GM12878 (cell line): ENCODE data around the gene ZBTB48. TPM values are rescaled to one million over a fixed set of nuclear protein-coding genes. Genes with fewer than 3 reads are reported as not detected.

Experiments used
- ATAC-seq: fragments of 200-7000 bp; cut with Tn5 transposase; 3 replicates; pipeline ENCODE4 v1.9.1; 2020; ENCODE audit warnings: mild to moderate bottlenecking, moderate library complexity
- BruUV-seq: library from RNA; stranded (reverse); fragments of 400-500 nt; replicated peaks from 2 replicates; lab custom pipeline; 2021; lab: Mats Ljungman, UMichigan
- CTCF ChIA-PET: fragments of 300-600 bp; sonication (Branson Sonifier 250); formaldehyde crosslinking; extraction: SDS; loops from one replicate; lab custom pipeline; 2021; ENCODE audit warnings: inconsistent platforms; lab: Yijun Ruan, JAX
- POLR2A ChIA-PET: fragments of 350-600 bp; formaldehyde crosslinking; extraction: SDS; loops from one replicate; lab custom pipeline; 2021; ENCODE audit warnings: inconsistent platforms; lab: Charles Lee
- RAD21 ChIA-PET: fragments of 300-600 bp; sonication (Branson Sonifier 250); formaldehyde crosslinking; loops from one replicate; lab custom pipeline; 2023; ENCODE audit warnings: antibody characterized with exemption; ENCODE audit not compliant: unreplicated experiment; lab: Charles Lee
- SMC1A ChIA-PET: fragments of 300-600 bp; sonication (Branson Sonifier 250); formaldehyde crosslinking; loops from one replicate; lab custom pipeline; 2023; ENCODE audit not compliant: unreplicated experiment, uncharacterized antibody; lab: Charles Lee
- DNase-seq: peaks from one replicate; pipeline ENCODE4 v3.0.0-alpha.2; 2011; ENCODE audit warnings: low read depth, low spot score
- FAIRE-seq: peaks from 3 replicates; lab custom pipeline; 2011; peaks lifted over from hg19 to GRCh38; lab: Jason Lieb, UNC
- H2AFZ ChIP-seq: 2 replicates; pipeline ENCODE4 v1.6.0; 2011; ENCODE audit warnings: low read depth, low read length, control low read depth; ENCODE audit not compliant: control insufficient read depth
- H3K27ac ChIP-seq: 2 replicates; pipeline ENCODE4 v1.5.1; 2011; ENCODE audit warnings: control low read depth; ENCODE audit not compliant: control insufficient read depth, insufficient read depth
- H3K27me3 ChIP-seq, 2 experiments: replicated peaks in 1 of 2; 2 replicates each; pipeline versions ENCODE4 v1.6.0 to v1.6.1; 2011; ENCODE audit warnings: low read length in 1 of 2; ENCODE audit not compliant: control insufficient read depth in 2 of 2, insufficient read depth in 2 of 2
- H3K36me3 ChIP-seq, 2 experiments: 2 replicates each; pipeline ENCODE4 v1.5.1; 2011; ENCODE audit warnings: low read length in 1 of 2; ENCODE audit not compliant: control insufficient read depth in 2 of 2, insufficient read depth in 2 of 2
- H3K4me1 ChIP-seq: 2 replicates; pipeline ENCODE4 v1.6.1; 2011; ENCODE audit warnings: mild to moderate bottlenecking, low read length, moderate library complexity, mixed read lengths; ENCODE audit not compliant: control insufficient read depth, insufficient read depth
- H3K4me2 ChIP-seq: 2 replicates; pipeline ENCODE4 v1.6.0; 2011; ENCODE audit warnings: control low read depth; ENCODE audit not compliant: control insufficient read depth, insufficient read depth
- H3K4me3 ChIP-seq: fragments of 200-600 bp; sonication (generic); 2 replicates; pipeline ENCODE4 v1.5.1; 2016
- H3K79me2 ChIP-seq: 2 replicates; pipeline ENCODE4 v1.6.0; 2011; ENCODE audit warnings: low read length; ENCODE audit not compliant: control insufficient read depth, insufficient read depth
- H3K9ac ChIP-seq: 2 replicates; pipeline ENCODE4 v1.8.0; 2011; ENCODE audit warnings: low read length, control low read depth, mixed read lengths; ENCODE audit not compliant: control insufficient read depth, insufficient read depth
- H3K9me3 ChIP-seq: replicated peaks from 3 replicates; pipeline ENCODE4 v1.5.1; 2011; ENCODE audit warnings: mild to moderate bottlenecking, low read length; ENCODE audit not compliant: control insufficient read depth, insufficient read depth
- H4K20me1 ChIP-seq: 2 replicates; pipeline ENCODE4 v1.6.0; 2011; ENCODE audit not compliant: control insufficient read depth, insufficient read depth
- CEBPZ ChIP-seq: fragments of 150-350 bp; IDR thresholded peaks from 2 replicates; pipeline ENCODE4 v1.6.1; 2016; ENCODE audit warnings: low read depth, low read length
- ESRRA ChIP-seq: IDR thresholded peaks from 2 replicates; pipeline ENCODE4 v1.6.1; 2012; ENCODE audit warnings: mild to moderate bottlenecking, low read length, improper control_type of control experiment
- KLF5 ChIP-seq: fragments of 450-650 bp; IDR thresholded peaks from 2 replicates; pipeline ENCODE4 v1.6.1; 2014; ENCODE audit warnings: mild to moderate bottlenecking; ENCODE audit not compliant: partially characterized antibody
- NFIC ChIP-seq: IDR thresholded peaks from 2 replicates; pipeline ENCODE4 v1.6.1; 2012; ENCODE audit warnings: low read depth, mild to moderate bottlenecking, inconsistent platforms, low read length, moderate library complexity
- RELB ChIP-seq: fragments of 450-650 bp; IDR thresholded peaks from 2 replicates; pipeline ENCODE4 v1.6.1; 2017; ENCODE audit warnings: low read depth, mild to moderate bottlenecking, moderate library complexity
- WGBS: methylation state at CpG from one replicate; pipeline ENCODE4 v1.1.6; 2016; ENCODE audit warnings: low lambda C conversion rate; ENCODE audit not compliant: insufficient replicate concordance, insufficient coverage; ENCODE audit errors: missing lambda C conversion rate; 5-methylcytosine and 5-hydroxymethylcytosine counted together
- in situ Hi-C: fragments of 300-500 bp; cut with MboI; formaldehyde crosslinking; loops from 9 replicates; pipeline ENCODE4 v1.14.3; 2018; ENCODE audit warnings: mixed read lengths
- intact Hi-C: fragments of 100-400 bp; cut with micrococcal nuclease; formaldehyde crosslinking; loops from one replicate; pipeline ENCODE4 v1.14.2; 2022; ENCODE audit not compliant: unreplicated experiment
- polyA plus RNA-seq, 11 experiments: library from polyadenylated mRNA; depleted of rRNA in 4 of 11; unstranded in 6 of 11; stranded (reverse) in 5 of 11; fragments of >200 nt; fragmentation: Nextera tagmentation in 4 of 11; fragmentation: Illumina TruSeq in 1 of 11; extraction: Ambion mirVana in 4 of 11; extraction: Trizol in 1 of 11; gene quantifications; 1 replicate in 1 of 11; 2 replicates in 10 of 11; pipeline versions ENCODE4 v1.2.1 to v1.2.3, GENCODE V29; 2011 to 2016; ENCODE audit warnings: inconsistent platforms in 2 of 11, missing spikeins in 2 of 11, low read depth in 1 of 11
- total RNA-seq, 4 experiments: library from RNA; depleted of rRNA in 3 of 4; stranded (reverse); fragments of >200 nt in 3 of 4; fragmentation: Illumina TruSeq in 1 of 4; extraction: Trizol in 1 of 4; gene quantifications; 2 replicates each; pipeline versions ENCODE4 v1.2.1 to v1.2.3, GENCODE V29; 2013 to 2021

ZBTB48 gene
- total and polyA plus RNA-seq, 10 of the 15 experiments (the other 5 are each of a cell fraction or from before 2014, with no cell fraction given): 1.00 to 25.3 (median 16.7) TPM

DNA sequence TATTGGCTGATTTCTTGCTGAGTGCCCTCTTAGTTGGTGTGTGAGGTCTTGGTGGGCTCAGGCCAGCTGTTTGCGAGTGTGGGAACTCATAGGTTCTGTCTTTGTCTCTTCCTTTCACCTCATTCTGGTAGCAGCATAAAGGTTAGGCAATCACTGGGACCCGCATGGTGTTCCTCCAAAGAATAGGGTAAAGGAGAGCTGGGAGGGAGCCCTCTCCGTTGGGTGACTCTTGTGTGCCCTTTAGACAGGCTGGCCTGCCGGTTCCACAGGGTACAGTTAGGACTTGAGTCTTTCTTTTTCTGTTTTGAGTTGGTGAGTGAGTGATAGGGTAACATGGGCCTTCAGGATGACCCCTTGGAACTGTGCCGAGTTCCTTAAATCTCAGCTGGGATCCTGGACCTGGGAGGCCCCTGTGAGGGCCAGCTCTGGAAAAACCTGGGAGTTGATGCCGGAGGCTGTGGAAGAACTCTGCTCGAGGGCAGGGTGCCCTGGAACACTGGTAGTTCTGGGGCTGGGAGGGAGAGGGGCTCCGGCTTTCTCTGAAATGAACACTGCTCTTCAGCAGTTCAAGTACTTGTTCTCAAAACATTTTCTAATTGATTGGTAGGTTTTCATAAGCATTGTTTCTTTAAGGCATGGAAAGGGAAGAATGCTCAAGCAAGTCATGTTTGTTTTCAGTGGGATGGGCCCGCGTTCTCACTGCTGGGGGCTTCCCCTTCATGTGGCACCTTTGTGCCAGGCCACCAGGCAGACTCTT, 42.8 kb downstream of the ZBTB48 start:
- Histone ChIP-seq H3K79me2 (peaks cover 22% of the 10 kb centered on the region), H3K4me2 (no peak overlapping the region), H3K36me3 (peaks cover 9 to 19% of the 10 kb centered on the region in 2 experiments; a peak in 3 of 4 replicates), H4K20me1 (no peaks in the 10 kb centered on the region), H3K9me3 (no peaks in the 10 kb centered on the region), H3K27me3 (no peaks in the 10 kb centered on the region), H3K4me1 (peaks cover 16% of the 10 kb centered on the region), H3K27ac (no peak overlapping the region), H3K9ac (no peak overlapping the region), H3K4me3 (no peak overlapping the region)
- ChIA-PET POLR2A (no interaction called here), RAD21 (interaction anchor here (1.1 kb wide), 1 partner anchor 68 kb away, joined by 5 read pairs; the partner anchor contains the start of gene NOL9)
- no peak for DNase-seq
- ATAC-seq: no peak
- intact Hi-C loops: no loop called here
- 97% methylated on average over 10 of the region's 10 CpGs for WGBS
- in situ Hi-C loops: no loop called here
- TF ChIP-seq RELB: no peak
- no peak for TF ChIP-seq CEBPZ
- TF ChIP-seq KLF5: no peak
- TF ChIP-seq NFIC: no peak
- no peak for TF ChIP-seq ESRRA
- TF ChIP-seq, all 136 proteins: peak for 0
- BruUV-seq: no TSS peak
- H2AFZ ChIP-seq: no peak overlapping the region
- ChIA-PET SMC1A (interaction anchor here (2.1 kb wide), 1 partner anchor 43 kb away, joined by 5 read pairs; the partner anchor contains the start of gene ZBTB48), CTCF (interaction anchor here (1.2 to 2.2 kb wide), 3 partner anchors 42 to 68 kb away, joined by 4 to 5 read pairs (median 4); partner anchors contain the start of genes NOL9 and TAS1R1)
- no peak for FAIRE-seq
